ENCODE measurements around the gene PITPNM3.

DNA sequence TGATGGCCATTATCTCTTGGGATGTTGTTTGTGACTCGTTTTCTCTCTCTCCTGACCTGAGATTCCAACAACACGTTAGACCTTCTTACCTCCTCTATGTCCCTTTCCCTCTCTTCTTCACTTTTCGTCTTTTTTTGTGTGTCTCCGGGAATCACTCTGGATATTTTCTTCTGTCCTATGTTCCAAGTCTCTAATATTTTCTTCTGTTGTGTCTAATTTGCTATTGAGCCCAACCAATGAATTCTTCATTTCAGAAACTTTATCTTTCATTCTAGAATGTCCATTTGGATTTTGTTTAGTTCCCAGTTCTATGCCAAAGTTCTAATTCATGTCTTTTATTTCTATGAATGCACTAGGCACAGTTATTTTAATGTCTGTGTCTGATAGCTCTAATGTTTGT, 27.1 kb upstream of the PITPNM3 start:
- no peak for TF ChIP-seq CTCF (IDR thresholded peaks at IDR 0.05)
- TF ChIP-seq POLR2AphosphoS5 (IDR thresholded peaks at IDR 0.05; ENCODE audit: low read depth, low read length), result no peak
- TF ChIP-seq SIN3A (IDR thresholded peaks at IDR 0.05; ENCODE audit: borderline replicate concordance, insufficient read depth, low read depth, low read length), result no peak
- no peak for TF ChIP-seq REST (IDR thresholded peaks at IDR 0.05; ENCODE audit: insufficient read depth in 1 of 2, low read depth in 2 of 2, low read length in 1 of 2)
- TF ChIP-seq TCF7L2 (IDR thresholded peaks at IDR 0.05; ENCODE audit: low read depth, low read length), result no peak
